HepG2 (cell line): ENCODE measurements around the gene SERPINA6. TPM values are rescaled to one million over a fixed set of nuclear protein-coding genes. Genes with fewer than 3 reads are reported as not detected.

ENCODE experiments used
- BORCS8-MEF2B ChIP-seq: sonication (generic); formaldehyde crosslinking; IDR thresholded peaks from 2 replicates; pipeline ENCODE4 v1.8.0; 2022; ENCODE audit warnings: mild to moderate bottlenecking, missing genetic modification reagents
- CAMTA2 ChIP-seq: sonication (generic); formaldehyde crosslinking; IDR thresholded peaks from 2 replicates; pipeline ENCODE4 v1.4.0; 2020; ENCODE audit warnings: mild to moderate bottlenecking, missing genetic modification reagents, borderline replicate concordance
- GPBP1L1 ChIP-seq: sonication (generic); formaldehyde crosslinking; IDR thresholded peaks from 2 replicates; pipeline ENCODE4 v1.5.0; 2020; ENCODE audit warnings: mild to moderate bottlenecking, missing genetic modification reagents
- HIC2 ChIP-seq: sonication (generic); formaldehyde crosslinking; IDR thresholded peaks from 2 replicates; pipeline ENCODE4 v1.9.0; 2022; ENCODE audit warnings: low read depth, missing genetic modification reagents
- HNRNPLL ChIP-seq: fragments of 200-400 bp; formaldehyde crosslinking; IDR thresholded peaks from 2 replicates; pipeline ENCODE4 v1.6.1; 2017; ENCODE audit warnings: mild to moderate bottlenecking, low read depth, low read length; ENCODE audit not compliant: poor library complexity, severe bottlenecking
- HOXA7 ChIP-seq: sonication (generic); formaldehyde crosslinking; IDR thresholded peaks from 2 replicates; pipeline ENCODE4 v1.8.1; 2022; ENCODE audit warnings: mild to moderate bottlenecking, missing genetic modification reagents, moderate library complexity
- LBX2 ChIP-seq: sonication (generic); formaldehyde crosslinking; IDR thresholded peaks from 2 replicates; pipeline ENCODE4 v1.5.0; 2020; ENCODE audit warnings: missing genetic modification reagents, mild to moderate bottlenecking, borderline replicate concordance
- NPAS2 ChIP-seq: sonication (generic); formaldehyde crosslinking; IDR thresholded peaks from 2 replicates; pipeline ENCODE4 v1.8.0; 2022; ENCODE audit warnings: mild to moderate bottlenecking, missing genetic modification reagents, borderline replicate concordance
- ZFAT ChIP-seq: sonication (generic); formaldehyde crosslinking; conservative IDR thresholded peaks from 2 replicates; pipeline ENCODE4 v1.8.1; 2023; ENCODE audit warnings: missing genetic modification reagents, inconsistent platforms
- ZNF180 ChIP-seq: sonication (generic); formaldehyde crosslinking; IDR thresholded peaks from 2 replicates; pipeline ENCODE4 v1.4.0; 2020; ENCODE audit warnings: low read depth, missing genetic modification reagents, borderline replicate concordance
- ZNF260 ChIP-seq: sonication (generic); formaldehyde crosslinking; IDR thresholded peaks from 2 replicates; pipeline ENCODE4 v1.4.0; 2020; ENCODE audit warnings: missing genetic modification reagents, low read depth, mild to moderate bottlenecking, borderline replicate concordance
- ZNF432 ChIP-seq: sonication (generic); formaldehyde crosslinking; IDR thresholded peaks from 2 replicates; pipeline ENCODE4 v1.5.0; 2020; ENCODE audit warnings: missing genetic modification reagents, mild to moderate bottlenecking, borderline replicate concordance
- ZNF687 ChIP-seq: sonication (generic); formaldehyde crosslinking; IDR thresholded peaks from 2 replicates; pipeline ENCODE4 v1.5.1; 2020; ENCODE audit warnings: mild to moderate bottlenecking, missing genetic modification reagents, moderate library complexity
- ZNF709 ChIP-seq: sonication (generic); formaldehyde crosslinking; IDR thresholded peaks from 2 replicates; pipeline ENCODE4 v1.5.0; 2020; ENCODE audit warnings: mild to moderate bottlenecking, missing genetic modification reagents
- polyA plus RNA-seq, 8 experiments: library from polyadenylated mRNA; depleted of rRNA in 3 of 8; stranded (reverse) in 7 of 8; unstranded in 1 of 8; fragments of >200 nt; fragmentation: Illumina TruSeq in 4 of 8; extraction: Trizol in 4 of 8; gene quantifications; 2 replicates each; pipeline versions ENCODE4 v1.2.1 to v1.2.3, GENCODE V29; 2011 to 2016; ENCODE audit warnings: low read depth in 4 of 8, missing spikeins in 1 of 8, mixed read lengths in 1 of 8; ENCODE audit not compliant: insufficient read depth in 1 of 8
- total RNA-seq, 5 experiments: library from RNA; depleted of rRNA; stranded (reverse); fragments of >200 nt; fragmentation: Illumina TruSeq; extraction: Trizol; gene quantifications; 2 replicates each; pipeline ENCODE4 v1.2.3, GENCODE V29; 2016; ENCODE audit warnings: low read depth in 1 of 5

The SERPINA6 gene
- total and polyA plus RNA-seq, 2 of the 13 experiments (the other 11 are each of a cell fraction or from before 2014, with no cell fraction given): 260 to 333 TPM

GRCh38 chr14:94322648-94323570, at the start of gene SERPINA6 (continued):
- TF ChIP-seq HNRNPLL: no peak
- no peak for TF ChIP-seq ZNF180 (CRISPR knock-in tag)
- TF ChIP-seq CAMTA2 (CRISPR knock-in tag): no peak
- TF ChIP-seq HIC2 (CRISPR knock-in tag): peak; percentile 34; the same call in 1 of the 2 replicates
- no peak for TF ChIP-seq ZNF260 (CRISPR knock-in tag)
- 0 out of 2 replicates have a peak, but pooled peaks have one; percentile 44 for TF ChIP-seq ZNF709 (CRISPR knock-in tag)
- no peak for TF ChIP-seq NPAS2 (CRISPR knock-in tag)
- peak; percentile 53; the same call in 1 of the 2 replicates for TF ChIP-seq BORCS8-MEF2B
- TF ChIP-seq ZFAT (CRISPR knock-in tag): no peak
- peak; percentile 93 for TF ChIP-seq ZNF687
- no peak for TF ChIP-seq ZNF432
- no peak for TF ChIP-seq HOXA7 (CRISPR knock-in tag)
- no peak for TF ChIP-seq LBX2 (CRISPR knock-in tag)
- TF ChIP-seq GPBP1L1: no peak
